Measurements from ENCODE around the gene CFAP70. TPM values are rescaled to one million over a fixed set of nuclear protein-coding genes. Genes with fewer than 3 reads are reported as not detected.

CFAP70 gene
- total RNA-seq, 1 experiment from 2014 or later = 0.39 TPM

GRCh38 chr10:73406846-73407245, 48.2 kb upstream of the CFAP70 start:
- intact Hi-C loops (cut with micrococcal nuclease; ENCODE audit: unreplicated experiment) = no loop called here
- DNase-seq = peak in 1 of 2 experiments; percentile 45
- no peaks in the 10 kb centered on the region for H3K9me3 Mint-ChIP-seq (ENCODE audit: unreplicated experiment)
- no peaks in the 10 kb centered on the region for H3K27me3 Mint-ChIP-seq (ENCODE audit: insufficient read depth, unreplicated experiment)
- no peak overlapping the region for H3K4me3 Mint-ChIP-seq (ENCODE audit: unreplicated experiment)
- POLR2A ChIA-PET = no interaction called here
- H3K36me3 ChIP-seq (ENCODE audit: control insufficient read depth, insufficient read depth, low read length) = no peaks in the 10 kb centered on the region
- peaks cover 43% of the 10 kb centered on the region for H3K4me1 Mint-ChIP-seq (ENCODE audit: low read depth, unreplicated experiment)
- H3K36me3 Mint-ChIP-seq (ENCODE audit: insufficient read depth, unreplicated experiment) = peaks cover 32% of the 10 kb centered on the region
- no TSS peak for BruUV-seq (replicated peaks)
- no peaks in the 10 kb centered on the region for H3K27me3 ChIP-seq (replicated peaks; ENCODE audit: control insufficient read depth, insufficient read depth, low read length)
- H3K27ac Mint-ChIP-seq (ENCODE audit: unreplicated experiment) = peak overlapping the region; percentile 33
- CTCF ChIA-PET = interaction anchor here (1.2 kb wide), 1 partner anchor 9 kb away, joined by 3 read pairs; no protein-coding TSS in a partner anchor
- peaks cover 40% of the 10 kb centered on the region for H3K4me1 ChIP-seq
- no peak overlapping the region for H3K4me3 ChIP-seq (ENCODE audit: low read depth, low read length)
- H3K9me3 ChIP-seq = no peaks in the 10 kb centered on the region
- TF ChIP-seq, protein P1, sequence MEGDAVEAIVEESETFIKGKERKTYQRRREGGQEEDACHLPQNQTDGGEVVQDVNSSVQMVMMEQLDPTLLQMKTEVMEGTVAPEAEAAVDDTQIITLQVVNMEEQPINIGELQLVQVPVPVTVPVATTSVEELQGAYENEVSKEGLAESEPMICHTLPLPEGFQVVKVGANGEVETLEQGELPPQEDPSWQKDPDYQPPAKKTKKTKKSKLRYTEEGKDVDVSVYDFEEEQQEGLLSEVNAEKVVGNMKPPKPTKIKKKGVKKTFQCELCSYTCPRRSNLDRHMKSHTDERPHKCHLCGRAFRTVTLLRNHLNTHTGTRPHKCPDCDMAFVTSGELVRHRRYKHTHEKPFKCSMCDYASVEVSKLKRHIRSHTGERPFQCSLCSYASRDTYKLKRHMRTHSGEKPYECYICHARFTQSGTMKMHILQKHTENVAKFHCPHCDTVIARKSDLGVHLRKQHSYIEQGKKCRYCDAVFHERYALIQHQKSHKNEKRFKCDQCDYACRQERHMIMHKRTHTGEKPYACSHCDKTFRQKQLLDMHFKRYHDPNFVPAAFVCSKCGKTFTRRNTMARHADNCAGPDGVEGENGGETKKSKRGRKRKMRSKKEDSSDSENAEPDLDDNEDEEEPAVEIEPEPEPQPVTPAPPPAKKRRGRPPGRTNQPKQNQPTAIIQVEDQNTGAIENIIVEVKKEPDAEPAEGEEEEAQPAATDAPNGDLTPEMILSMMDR (IDR thresholded peaks at IDR 0.05; ENCODE audit: insufficient read depth in 1 of 2, low read depth in 1 of 2, low read length in 1 of 2, severe bottlenecking in 1 of 2, unreplicated experiment in 1 of 2) = no peak

GRCh38 chr10:73405556-73405955, 46.9 kb upstream of the CFAP70 start:
- H3K36me3 ChIP-seq (ENCODE audit: control insufficient read depth, insufficient read depth, low read length) = no peaks in the 10 kb centered on the region
- intact Hi-C loops (cut with micrococcal nuclease; ENCODE audit: unreplicated experiment) = no loop called here

GRCh38 chr10:73404690-73405089, 46.0 kb upstream of the CFAP70 start:
- Histone ChIP-seq H3K4me1 (peaks cover 36% of the 10 kb centered on the region), H3K9me3 (no peaks in the 10 kb centered on the region), H3K27me3 (replicated peaks; ENCODE audit: control insufficient read depth, insufficient read depth, low read length) (no peaks in the 10 kb centered on the region), H3K36me3 (ENCODE audit: control insufficient read depth, insufficient read depth, low read length) (no peaks in the 10 kb centered on the region), H3K4me3 (ENCODE audit: low read depth, low read length) (no peak overlapping the region)
- CTCF ChIA-PET = no interaction called here
- peaks cover 38% of the 10 kb centered on the region for H3K36me3 Mint-ChIP-seq (ENCODE audit: insufficient read depth, unreplicated experiment)
- no peak overlapping the region for H3K27ac Mint-ChIP-seq (ENCODE audit: unreplicated experiment)
- BruUV-seq (replicated peaks) = no TSS peak
- peaks cover 43% of the 10 kb centered on the region for H3K4me1 Mint-ChIP-seq (ENCODE audit: low read depth, unreplicated experiment)
- intact Hi-C loops (cut with micrococcal nuclease; ENCODE audit: unreplicated experiment) = no loop called here
- H3K9me3 Mint-ChIP-seq (ENCODE audit: unreplicated experiment) = no peaks in the 10 kb centered on the region
- no peak overlapping the region for H3K4me3 Mint-ChIP-seq (ENCODE audit: unreplicated experiment)
- TF ChIP-seq, protein P1 (IDR thresholded peaks at IDR 0.05; ENCODE audit: insufficient read depth in 1 of 2, low read depth in 1 of 2, low read length in 1 of 2, severe bottlenecking in 1 of 2, unreplicated experiment in 1 of 2) = no peak
- H3K27me3 Mint-ChIP-seq (ENCODE audit: insufficient read depth, unreplicated experiment) = no peaks in the 10 kb centered on the region
- DNase-seq = no peak
- POLR2A ChIA-PET = no interaction called here

More at GRCh38 chr10:73405556-73405955, 46.9 kb upstream of the CFAP70 start:
- H3K27ac Mint-ChIP-seq (ENCODE audit: unreplicated experiment) = no peak overlapping the region
- POLR2A ChIA-PET = no interaction called here
- peaks cover 34% of the 10 kb centered on the region for H3K36me3 Mint-ChIP-seq (ENCODE audit: insufficient read depth, unreplicated experiment)
- BruUV-seq (replicated peaks) = no TSS peak
- no peak for DNase-seq
- CTCF ChIA-PET = no interaction called here
- Histone ChIP-seq H3K9me3 (no peaks in the 10 kb centered on the region), H3K4me1 (peaks cover 40% of the 10 kb centered on the region), H3K4me3 (ENCODE audit: low read depth, low read length) (no peak overlapping the region), H3K27me3 (replicated peaks; ENCODE audit: control insufficient read depth, insufficient read depth, low read length) (no peaks in the 10 kb centered on the region)
- H3K4me3 Mint-ChIP-seq (ENCODE audit: unreplicated experiment) = no peak overlapping the region
- peaks cover 43% of the 10 kb centered on the region for H3K4me1 Mint-ChIP-seq (ENCODE audit: low read depth, unreplicated experiment)
- H3K27me3 Mint-ChIP-seq (ENCODE audit: insufficient read depth, unreplicated experiment) = no peaks in the 10 kb centered on the region
- TF ChIP-seq, protein P1 (IDR thresholded peaks at IDR 0.05; ENCODE audit: insufficient read depth in 1 of 2, low read depth in 1 of 2, low read length in 1 of 2, severe bottlenecking in 1 of 2, unreplicated experiment in 1 of 2) = no peak
- no peaks in the 10 kb centered on the region for H3K9me3 Mint-ChIP-seq (ENCODE audit: unreplicated experiment)
